HepG2 (cell line): ENCODE data around the gene DPEP1. TPM values are rescaled to one million over a fixed set of nuclear protein-coding genes. Genes with fewer than 3 reads are reported as not detected.

Experiments
- CBX2 ChIP-seq, 2 experiments: fragments of 200-600 bp in 1 of 2; sonication (generic); formaldehyde crosslinking in 1 of 2; IDR thresholded peaks; 2 replicates each; pipeline versions ENCODE4 v1.7.0 to v1.8.1; 2018 to 2022; ENCODE audit warnings: low read depth in 2 of 2, low read length in 1 of 2, mild to moderate bottlenecking in 1 of 2, missing genetic modification reagents in 1 of 2
- CENPT ChIP-seq: sonication (generic); formaldehyde crosslinking; IDR thresholded peaks from 2 replicates; pipeline ENCODE4 v1.8.0; 2022; ENCODE audit warnings: low read depth, mild to moderate bottlenecking, moderate library complexity, missing genetic modification reagents
- NR2C2 ChIP-seq: sonication (generic); formaldehyde crosslinking; IDR thresholded peaks from 2 replicates; pipeline ENCODE4 v1.4.0; 2020; ENCODE audit warnings: missing genetic modification reagents, mild to moderate bottlenecking, moderate library complexity, borderline replicate concordance
- NR3C1 ChIP-seq: sonication (generic); formaldehyde crosslinking; IDR thresholded peaks from 2 replicates; pipeline ENCODE4 v1.4.0; 2020; ENCODE audit warnings: missing genetic modification reagents
- SNRNP70 ChIP-seq: fragments of 200-400 bp; formaldehyde crosslinking; IDR thresholded peaks from 2 replicates; pipeline ENCODE4 v1.6.1; 2017; ENCODE audit warnings: mild to moderate bottlenecking, low read depth, low read length, moderate library complexity
- ZBTB34 ChIP-seq: sonication (generic); formaldehyde crosslinking; IDR thresholded peaks from 2 replicates; pipeline ENCODE4 v1.8.0; 2022; ENCODE audit warnings: mild to moderate bottlenecking, missing genetic modification reagents
- ZNF414 ChIP-seq: sonication (generic); formaldehyde crosslinking; IDR thresholded peaks from 2 replicates; pipeline ENCODE4 v1.5.0; 2020; ENCODE audit warnings: missing genetic modification reagents
- ZNF687 ChIP-seq: sonication (generic); formaldehyde crosslinking; IDR thresholded peaks from 2 replicates; pipeline ENCODE4 v1.5.1; 2020; ENCODE audit warnings: mild to moderate bottlenecking, missing genetic modification reagents, moderate library complexity
- polyA plus RNA-seq, 8 experiments: library from polyadenylated mRNA; depleted of rRNA in 3 of 8; stranded (reverse) in 7 of 8; unstranded in 1 of 8; fragments of >200 nt; fragmentation: Illumina TruSeq in 4 of 8; extraction: Trizol in 4 of 8; gene quantifications; 2 replicates each; pipeline versions ENCODE4 v1.2.1 to v1.2.3, GENCODE V29; 2011 to 2016; ENCODE audit warnings: low read depth in 4 of 8, missing spikeins in 1 of 8, mixed read lengths in 1 of 8; ENCODE audit not compliant: insufficient read depth in 1 of 8
- total RNA-seq, 5 experiments: library from RNA; depleted of rRNA; stranded (reverse); fragments of >200 nt; fragmentation: Illumina TruSeq; extraction: Trizol; gene quantifications; 2 replicates each; pipeline ENCODE4 v1.2.3, GENCODE V29; 2016; ENCODE audit warnings: low read depth in 1 of 5
- TF ChIP-seq, protein P1 (sequence below): IDR thresholded peaks from 2 replicates; pipeline ENCODE4 v1.6.1; 2012; ENCODE audit warnings: low read length, improper control_type of control experiment
- TF ChIP-seq, protein P2 (sequence below): sonication (generic); formaldehyde crosslinking; IDR thresholded peaks from 2 replicates; pipeline ENCODE4 v1.5.0; 2020; ENCODE audit warnings: mild to moderate bottlenecking, missing genetic modification reagents
- TF ChIP-seq, protein P3 (sequence below): sonication (generic); formaldehyde crosslinking; IDR thresholded peaks from 2 replicates; pipeline ENCODE4 v1.4.0; 2020; ENCODE audit warnings: missing genetic modification reagents
- TF ChIP-seq, protein P4 (sequence below): sonication (generic); formaldehyde crosslinking; IDR thresholded peaks from 2 replicates; pipeline ENCODE4 v1.4.0; 2020; ENCODE audit warnings: missing genetic modification reagents

DPEP1 gene
- total and polyA plus RNA-seq, 2 of the 13 experiments (the other 11 are each of a cell fraction or from before 2014, with no cell fraction given) = 37.6 to 52.2 TPM

DNA sequence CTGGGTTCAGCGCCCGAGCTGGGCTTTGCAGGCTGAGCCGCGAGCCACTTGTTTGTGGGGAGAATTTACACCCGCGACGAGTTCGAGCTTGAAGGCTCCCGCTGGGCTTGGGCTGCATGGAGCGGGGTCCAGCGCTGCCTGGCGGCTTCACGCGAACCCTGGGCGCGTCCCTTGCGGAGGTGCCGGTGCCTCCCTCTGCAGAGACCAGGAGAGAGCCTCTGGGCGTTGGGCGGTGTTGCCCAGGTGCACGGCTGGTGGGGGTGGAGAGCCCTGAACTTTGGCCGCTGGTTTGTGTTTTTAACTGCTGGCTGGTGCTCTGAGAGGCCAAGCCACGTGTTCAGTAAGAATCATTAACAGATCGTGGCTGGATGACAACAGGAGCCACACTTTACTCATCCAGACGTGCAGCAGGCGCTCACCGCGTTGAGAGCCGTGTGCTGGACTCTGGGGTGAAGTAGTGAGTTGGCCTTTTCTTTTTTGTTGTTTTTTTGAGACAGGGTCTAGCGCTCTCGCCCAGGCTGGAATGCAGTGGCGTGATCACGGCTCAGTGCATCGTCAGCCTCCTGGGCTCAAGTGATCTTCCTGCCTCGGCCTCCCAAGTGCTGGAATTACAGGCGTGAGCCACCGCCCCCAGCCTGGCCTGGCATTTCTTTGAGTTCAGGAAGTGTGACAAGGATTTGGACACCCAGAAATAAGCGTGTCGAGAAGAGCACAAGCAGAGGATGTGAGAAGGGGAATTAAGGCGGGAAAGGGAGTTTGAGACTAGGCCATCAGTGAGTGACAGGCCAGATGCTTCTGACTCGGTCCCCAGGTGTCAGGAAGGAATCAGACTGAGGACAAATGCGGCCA lies 73.9 kb downstream of the DPEP1 start (continued):
- TF ChIP-seq, protein P1, sequence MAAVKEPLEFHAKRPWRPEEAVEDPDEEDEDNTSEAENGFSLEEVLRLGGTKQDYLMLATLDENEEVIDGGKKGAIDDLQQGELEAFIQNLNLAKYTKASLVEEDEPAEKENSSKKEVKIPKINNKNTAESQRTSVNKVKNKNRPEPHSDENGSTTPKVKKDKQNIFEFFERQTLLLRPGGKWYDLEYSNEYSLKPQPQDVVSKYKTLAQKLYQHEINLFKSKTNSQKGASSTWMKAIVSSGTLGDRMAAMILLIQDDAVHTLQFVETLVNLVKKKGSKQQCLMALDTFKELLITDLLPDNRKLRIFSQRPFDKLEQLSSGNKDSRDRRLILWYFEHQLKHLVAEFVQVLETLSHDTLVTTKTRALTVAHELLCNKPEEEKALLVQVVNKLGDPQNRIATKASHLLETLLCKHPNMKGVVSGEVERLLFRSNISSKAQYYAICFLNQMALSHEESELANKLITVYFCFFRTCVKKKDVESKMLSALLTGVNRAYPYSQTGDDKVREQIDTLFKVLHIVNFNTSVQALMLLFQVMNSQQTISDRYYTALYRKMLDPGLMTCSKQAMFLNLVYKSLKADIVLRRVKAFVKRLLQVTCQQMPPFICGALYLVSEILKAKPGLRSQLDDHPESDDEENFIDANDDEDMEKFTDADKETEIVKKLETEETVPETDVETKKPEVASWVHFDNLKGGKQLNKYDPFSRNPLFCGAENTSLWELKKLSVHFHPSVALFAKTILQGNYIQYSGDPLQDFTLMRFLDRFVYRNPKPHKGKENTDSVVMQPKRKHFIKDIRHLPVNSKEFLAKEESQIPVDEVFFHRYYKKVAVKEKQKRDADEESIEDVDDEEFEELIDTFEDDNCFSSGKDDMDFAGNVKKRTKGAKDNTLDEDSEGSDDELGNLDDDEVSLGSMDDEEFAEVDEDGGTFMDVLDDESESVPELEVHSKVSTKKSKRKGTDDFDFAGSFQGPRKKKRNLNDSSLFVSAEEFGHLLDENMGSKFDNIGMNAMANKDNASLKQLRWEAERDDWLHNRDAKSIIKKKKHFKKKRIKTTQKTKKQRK = no peak
- TF ChIP-seq, protein P2, sequence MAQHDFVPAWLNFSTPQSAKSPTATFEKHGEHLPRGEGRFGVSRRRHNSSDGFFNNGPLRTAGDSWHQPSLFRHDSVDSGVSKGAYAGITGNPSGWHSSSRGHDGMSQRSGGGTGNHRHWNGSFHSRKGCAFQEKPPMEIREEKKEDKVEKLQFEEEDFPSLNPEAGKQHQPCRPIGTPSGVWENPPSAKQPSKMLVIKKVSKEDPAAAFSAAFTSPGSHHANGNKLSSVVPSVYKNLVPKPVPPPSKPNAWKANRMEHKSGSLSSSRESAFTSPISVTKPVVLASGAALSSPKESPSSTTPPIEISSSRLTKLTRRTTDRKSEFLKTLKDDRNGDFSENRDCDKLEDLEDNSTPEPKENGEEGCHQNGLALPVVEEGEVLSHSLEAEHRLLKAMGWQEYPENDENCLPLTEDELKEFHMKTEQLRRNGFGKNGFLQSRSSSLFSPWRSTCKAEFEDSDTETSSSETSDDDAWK = no peak
- TF ChIP-seq ZNF414 (CRISPR knock-in tag) (peak; percentile 88; the same call in 1 of the 2 replicates), ZNF687 (CRISPR knock-in tag) (peak; percentile 100), NR3C1 (CRISPR knock-in tag) (no peak), CENPT (CRISPR knock-in tag) (peak; percentile 11; the same call in 1 of the 2 replicates), NR2C2 (CRISPR knock-in tag) (peak; percentile 89), CBX2 (IDR thresholded peaks at IDR 0.05; ENCODE audit: low read depth, low read length) (no peak), CBX2 (CRISPR knock-in tag; IDR thresholded peaks at IDR 0.05; ENCODE audit: low read depth) (no peak), ZBTB34 (CRISPR knock-in tag) (peak; percentile 96), SNRNP70 (no peak)
- TF ChIP-seq, protein P3, sequence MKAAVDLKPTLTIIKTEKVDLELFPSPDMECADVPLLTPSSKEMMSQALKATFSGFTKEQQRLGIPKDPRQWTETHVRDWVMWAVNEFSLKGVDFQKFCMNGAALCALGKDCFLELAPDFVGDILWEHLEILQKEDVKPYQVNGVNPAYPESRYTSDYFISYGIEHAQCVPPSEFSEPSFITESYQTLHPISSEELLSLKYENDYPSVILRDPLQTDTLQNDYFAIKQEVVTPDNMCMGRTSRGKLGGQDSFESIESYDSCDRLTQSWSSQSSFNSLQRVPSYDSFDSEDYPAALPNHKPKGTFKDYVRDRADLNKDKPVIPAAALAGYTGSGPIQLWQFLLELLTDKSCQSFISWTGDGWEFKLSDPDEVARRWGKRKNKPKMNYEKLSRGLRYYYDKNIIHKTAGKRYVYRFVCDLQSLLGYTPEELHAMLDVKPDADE = peak; percentile 96; the same call in 1 of the 2 replicates
- TF ChIP-seq, protein P4, sequence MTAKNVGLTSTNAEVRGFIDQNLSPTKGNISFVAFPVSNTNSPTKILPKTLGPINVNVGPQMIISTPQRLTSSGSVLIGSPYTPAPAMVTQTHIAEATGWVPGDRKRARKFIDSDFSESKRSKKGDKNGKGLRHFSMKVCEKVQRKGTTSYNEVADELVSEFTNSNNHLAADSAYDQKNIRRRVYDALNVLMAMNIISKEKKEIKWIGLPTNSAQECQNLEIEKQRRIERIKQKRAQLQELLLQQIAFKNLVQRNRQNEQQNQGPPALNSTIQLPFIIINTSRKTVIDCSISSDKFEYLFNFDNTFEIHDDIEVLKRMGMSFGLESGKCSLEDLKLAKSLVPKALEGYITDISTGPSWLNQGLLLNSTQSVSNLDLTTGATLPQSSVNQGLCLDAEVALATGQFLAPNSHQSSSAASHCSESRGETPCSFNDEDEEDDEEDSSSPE (CRISPR knock-in tag) = peak; percentile 94
